NT2/D1 (cell line): ENCODE data around the gene LEFTY1.
A peak's percentile ranks its signal among the peaks of the same experiment; 100 is the strongest.

Experiments
- YY1 ChIP-seq: IDR thresholded peaks from 2 replicates; pipeline ENCODE4 v1.6.1; 2011; ENCODE audit not compliant: insufficient read length, insufficient read depth
- ZNF274 ChIP-seq: IDR thresholded peaks from 2 replicates; pipeline ENCODE4 v1.6.1; 2011; ENCODE audit warnings: mild to moderate bottlenecking, low read depth, low read length

DNA sequence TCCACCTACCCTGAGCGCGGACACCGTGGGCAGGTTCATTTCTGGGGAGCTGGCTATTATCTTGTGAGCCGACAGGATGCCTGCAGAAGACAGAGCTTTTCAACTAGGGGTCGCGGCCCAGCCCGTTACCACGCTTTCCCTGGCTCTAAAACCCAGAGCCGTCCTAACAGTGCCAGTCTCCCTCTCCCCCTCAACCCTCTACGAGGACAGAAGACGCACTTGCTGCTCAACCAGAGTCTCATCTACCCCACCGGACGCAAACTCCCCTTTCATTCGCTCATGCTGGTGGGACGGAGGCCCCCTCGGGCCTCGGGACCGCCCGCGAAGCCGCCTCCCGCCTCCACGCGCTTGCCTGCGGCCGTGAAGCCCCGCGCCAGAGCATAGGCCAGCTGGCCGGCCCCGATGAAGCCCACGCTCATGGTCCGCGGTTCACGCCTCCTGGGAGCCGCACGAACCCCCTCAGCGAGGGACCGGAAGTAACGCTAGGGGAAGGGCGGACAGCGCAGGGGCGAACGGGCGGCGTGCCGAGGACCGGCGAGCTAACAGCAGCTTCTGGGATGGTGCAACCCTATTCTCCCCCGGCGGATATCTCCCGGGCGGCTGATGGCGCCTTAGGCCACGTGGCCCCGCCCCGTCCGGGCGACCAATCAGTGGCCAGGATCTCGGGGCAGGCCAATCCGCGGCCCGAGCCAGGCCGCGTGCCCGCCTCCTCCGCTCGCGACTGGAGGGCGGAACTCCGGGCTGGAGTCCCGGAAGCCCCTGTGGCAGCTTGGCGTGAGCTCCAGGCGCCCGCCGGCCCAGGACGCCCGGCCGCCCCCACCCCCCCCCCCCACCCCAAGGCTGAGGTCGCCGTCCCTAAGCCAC, 35.0 kb upstream of the LEFTY1 start, which contains the start of gene PYCR2:
- TF ChIP-seq ZNF274 (no peak), YY1 (peak; percentile 37)
